AG09319 (cell line): ENCODE data around the gene POU3F1.

Source experiments
- DNase-seq: peaks from one replicate; pipeline ENCODE4 v3.0.0-alpha.2; 2010; ENCODE audit warnings: low read depth; ENCODE audit errors: extremely low read depth
- CTCF ChIP-seq: IDR thresholded peaks from 2 replicates; pipeline ENCODE4 v1.5.1; 2011; ENCODE audit warnings: low read depth, mild to moderate bottlenecking, inconsistent platforms, low read length, moderate library complexity

The POU3F1 gene

DNA sequence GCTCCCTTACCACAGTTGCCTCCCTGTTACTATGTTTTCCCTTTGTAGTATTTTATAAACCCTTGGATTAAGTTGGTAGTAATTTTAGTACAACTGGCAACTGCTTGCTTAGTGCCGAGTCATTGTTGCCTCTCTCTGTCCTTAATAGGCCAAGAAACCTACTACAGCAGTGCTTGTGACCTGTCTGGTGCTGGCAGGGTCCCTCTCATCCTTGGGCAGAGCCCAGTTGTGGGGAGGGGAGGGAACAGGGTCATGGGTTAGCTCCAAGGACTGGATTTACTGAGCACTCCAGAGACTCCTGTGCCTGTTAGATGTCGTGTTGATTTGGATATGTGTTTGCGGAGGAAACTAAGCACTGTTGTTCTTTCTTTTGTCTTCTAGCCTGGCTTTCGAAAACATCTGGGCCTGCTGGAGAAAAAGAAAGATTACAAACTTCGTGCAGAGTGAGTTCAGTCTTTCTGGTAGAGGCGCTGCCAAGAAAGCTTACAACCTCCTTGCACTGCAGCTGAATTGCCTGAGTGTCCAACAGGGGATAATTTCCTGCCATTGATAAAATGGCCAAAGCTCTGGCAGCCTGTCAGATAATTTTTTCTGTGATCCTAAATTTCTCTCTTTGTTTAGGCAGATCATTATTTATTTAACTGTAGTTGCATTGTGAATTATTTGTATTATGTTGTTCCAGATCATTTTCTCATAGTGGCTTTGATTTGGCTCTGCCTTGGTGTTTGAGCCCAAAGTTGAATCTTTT is 30.4 kb downstream of the POU3F1 start:
- no peak for TF ChIP-seq CTCF
- no peak for DNase-seq

- TF ChIP-seq CTCF, result no peak
- no peak for DNase-seq
These were observed 31.7 kb downstream of the POU3F1 start for GRCh38 chr1:38014724-38015424.

GRCh38 chr1:38014171-38014570 is 32.4 kb downstream of the POU3F1 start:
- TF ChIP-seq CTCF, result no peak
- DNase-seq, result no peak

DNA sequence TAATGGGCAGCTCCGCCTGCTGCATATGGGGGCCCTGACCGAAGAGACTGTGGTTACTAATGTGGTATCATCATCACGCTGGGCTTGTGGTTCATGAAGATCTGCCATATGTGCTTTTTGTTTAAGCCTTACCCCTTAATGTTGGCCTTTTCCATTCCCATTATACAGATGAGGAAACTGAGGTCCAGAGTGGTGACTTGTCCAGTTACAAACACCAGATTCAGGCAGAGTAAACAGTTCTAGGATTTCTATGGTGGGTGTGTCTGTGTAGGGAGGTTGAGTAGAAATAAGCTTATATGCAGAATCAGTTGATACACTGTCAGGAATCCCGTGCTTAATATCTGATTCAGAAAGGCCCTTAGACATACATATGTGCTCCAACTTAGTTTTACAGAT is 33.4 kb downstream of the POU3F1 start:
- no peak for DNase-seq
- no peak for TF ChIP-seq CTCF

- DNase-seq, result peak; percentile 98
- TF ChIP-seq CTCF, result no peak
These were observed 34.0 kb downstream of the POU3F1 start, which contains the start of gene UTP11 for GRCh38 chr1:38012363-38013226. Gene UTP11, plus strand, starts transcription at chr1:38012734. Its CDS starts 69 bp downstream, at chr1:38012803.

DNA sequence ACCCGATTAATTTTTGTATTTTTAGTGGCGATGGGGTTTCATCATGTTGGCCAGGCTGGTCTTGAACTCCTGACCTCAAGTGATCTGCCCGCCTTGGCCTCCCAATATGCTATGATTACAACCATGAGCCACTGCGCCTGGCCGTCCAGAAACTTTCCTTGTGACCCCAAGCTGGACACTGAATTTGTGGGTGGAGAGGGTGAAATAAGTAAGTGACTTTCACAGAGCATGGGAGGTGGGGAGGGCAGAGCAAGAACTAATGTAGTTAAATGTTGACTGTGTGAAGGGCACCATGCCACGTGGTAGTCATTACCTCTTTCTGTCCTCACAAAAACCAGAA is 36.8 kb downstream of the POU3F1 start:
- DNase-seq, result no peak
- TF ChIP-seq CTCF, result no peak
